GM18508 (cell line): ENCODE measurements around the gene GID8.

ENCODE experiments used
- ATAC-seq: cut with Tn5 transposase; IDR thresholded peaks from one replicate; pipeline ENCODE4 v1.9.1; 2021; ENCODE audit warnings: moderate number of reproducible peaks; ENCODE audit not compliant: insufficient read depth, unreplicated experiment

Gene GID8

GRCh38 chr20:62980380-62980960 lies 42.5 kb downstream of the GID8 start:
- no peak for ATAC-seq

- no peak for ATAC-seq
Measured at GRCh38 chr20:62980970-62981369, 43.0 kb downstream of the GID8 start.

- no peak for ATAC-seq
Measured at GRCh38 chr20:62982124-62983075, 44.5 kb downstream of the GID8 start.

GRCh38 chr20:62983210-62983609 lies 45.3 kb downstream of the GID8 start:
- ATAC-seq = no peak

DNA sequence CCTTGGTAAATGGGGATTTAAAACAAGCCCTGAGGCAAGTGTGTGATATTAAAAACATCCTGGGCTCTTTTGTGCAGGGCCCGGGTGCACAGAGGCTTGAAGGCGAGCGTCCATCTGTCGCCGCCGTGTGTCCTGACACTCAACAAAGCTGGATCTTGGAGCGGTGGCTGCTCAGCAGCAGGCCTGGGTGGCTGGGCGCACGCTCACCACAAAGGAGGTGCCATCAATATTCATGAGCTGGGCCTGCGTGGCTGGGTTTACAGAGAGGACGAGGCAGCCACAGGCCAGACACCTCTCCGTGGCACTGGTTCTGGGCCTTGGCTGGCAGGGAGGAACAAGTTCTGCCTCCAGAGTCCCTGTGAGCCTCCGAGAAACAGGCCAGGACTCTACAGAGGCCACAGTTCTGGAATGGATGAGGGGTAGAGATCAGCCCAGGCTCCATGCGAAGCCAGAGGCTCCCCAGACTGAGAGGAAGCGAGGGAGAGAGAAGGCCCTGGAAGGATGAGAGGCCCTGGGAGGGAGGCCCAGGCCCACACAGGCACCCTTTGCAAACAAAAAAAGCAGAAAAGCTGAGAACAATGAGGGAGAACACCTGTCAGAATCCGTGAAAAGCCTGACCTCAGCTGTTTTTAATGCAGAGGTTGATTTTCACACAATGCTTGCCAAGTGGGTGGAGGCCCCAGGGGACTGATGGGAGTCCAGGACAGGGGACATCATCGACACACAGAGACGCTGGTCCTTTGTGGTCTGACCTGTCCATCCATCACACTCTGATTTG lies 46.9 kb downstream of the GID8 start:
- no peak for ATAC-seq

- no peak for ATAC-seq
Measured at GRCh38 chr20:62985444-62985778, 47.5 kb downstream of the GID8 start.

DNA sequence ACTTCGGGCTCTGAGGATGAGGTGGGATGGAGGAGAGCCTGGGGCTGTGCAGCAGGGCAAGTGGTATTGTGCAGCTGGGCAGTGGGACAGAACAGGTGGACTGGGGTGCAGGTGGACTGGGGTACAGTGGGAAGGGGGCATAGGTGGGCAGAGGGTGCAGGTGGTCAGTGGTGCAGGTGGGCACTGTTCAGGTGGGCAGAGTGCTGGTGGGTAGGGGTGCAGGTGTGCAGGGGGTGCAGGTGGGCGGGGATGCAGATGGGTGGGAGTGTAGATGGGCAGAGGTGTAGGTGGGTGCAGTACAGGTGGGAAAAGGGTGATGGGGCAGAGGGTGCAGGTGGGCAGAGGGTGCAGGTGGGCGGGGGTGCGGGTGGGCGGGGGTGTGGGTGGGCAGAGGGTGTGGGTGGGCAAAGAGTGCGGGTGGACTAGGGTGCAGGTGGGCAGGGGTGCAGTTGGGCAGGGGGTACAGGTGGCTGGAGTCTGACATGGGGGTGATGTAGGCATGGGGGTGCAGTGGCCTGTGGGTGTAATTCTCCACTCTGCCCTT lies 48.4 kb downstream of the GID8 start:
- ATAC-seq = no peak

GRCh38 chr20:62987114-62987513 lies 49.2 kb downstream of the GID8 start:
- ATAC-seq = no peak

DNA sequence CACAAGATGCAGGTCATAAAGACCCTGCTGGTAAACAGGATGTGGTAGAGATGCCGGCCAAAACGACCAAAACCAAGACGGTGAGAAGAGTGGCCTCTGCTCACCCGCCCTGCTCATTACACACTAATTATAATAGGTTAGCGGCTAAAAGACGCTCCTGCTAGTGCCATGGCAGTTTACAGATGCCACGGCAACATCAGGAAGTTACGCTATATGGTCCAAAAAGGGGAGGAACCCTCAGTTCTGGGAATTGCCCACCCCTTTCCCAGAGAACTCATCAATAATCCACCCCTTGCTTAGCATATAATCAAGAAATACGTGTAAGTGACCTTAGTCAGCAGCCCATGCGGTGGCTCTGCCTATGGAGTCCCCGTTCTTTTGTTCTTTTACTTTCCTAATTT lies 51.3 kb downstream of the GID8 start:
- ATAC-seq = no peak

DNA sequence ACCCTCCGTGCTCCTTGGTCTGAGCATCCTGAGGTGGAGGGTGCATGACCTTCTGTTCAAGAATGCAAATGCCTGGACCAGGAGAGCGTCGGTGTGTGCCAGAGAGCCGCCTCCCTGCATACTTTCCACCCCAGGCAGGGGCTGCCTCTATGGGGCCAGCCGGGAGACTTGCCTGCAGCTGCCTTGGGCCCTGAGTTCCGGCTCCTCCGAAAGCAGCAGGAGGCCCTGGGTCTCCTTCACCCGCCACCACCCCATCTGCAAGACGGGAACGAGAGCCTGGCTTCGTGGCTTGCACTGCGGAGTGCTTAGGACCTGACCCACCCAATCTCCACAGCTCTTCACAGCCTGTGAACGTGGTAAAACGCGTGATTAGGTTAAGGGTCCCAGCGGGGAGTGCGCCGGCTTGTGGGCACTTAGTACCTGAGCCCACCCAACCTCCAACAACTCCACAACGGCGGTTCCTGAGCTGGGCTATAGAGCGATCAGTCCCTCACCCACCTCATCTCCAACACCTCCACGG lies 52.4 kb downstream of the GID8 start:
- ATAC-seq = no peak

DNA sequence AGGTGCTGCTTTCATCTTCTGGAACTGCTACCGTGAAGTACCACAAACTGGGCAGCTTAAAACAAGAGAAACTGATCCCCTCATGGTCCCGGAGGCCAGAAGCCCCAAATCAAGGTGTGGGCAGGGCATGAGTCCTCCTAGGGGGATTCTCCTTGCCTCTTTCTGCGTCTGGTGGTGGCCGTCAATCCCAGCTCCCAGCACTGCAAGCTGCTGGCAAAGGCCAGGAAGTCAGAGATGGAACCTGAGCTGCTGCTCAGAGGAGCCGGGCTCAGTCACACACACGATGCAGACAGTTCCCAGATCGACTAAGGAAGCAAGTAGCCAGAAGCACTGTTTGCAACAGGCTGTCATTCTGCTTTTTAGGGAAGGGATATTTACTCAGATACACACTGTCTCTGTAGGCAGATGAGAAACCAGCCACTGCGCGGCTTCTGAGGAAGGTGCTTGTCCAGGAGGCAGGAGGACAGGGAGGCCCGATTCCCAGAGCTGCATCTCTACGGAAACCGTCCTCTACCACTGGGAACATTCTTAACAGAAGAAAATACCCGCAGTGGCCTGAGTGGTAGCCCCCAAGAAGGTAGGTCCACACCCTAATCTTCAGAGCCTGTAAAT lies 53.4 kb downstream of the GID8 start:
- no peak for ATAC-seq

GRCh38 chr20:62991863-62992262 lies 53.9 kb downstream of the GID8 start:
- ATAC-seq = no peak

GRCh38 chr20:62993856-62994494 lies 56.0 kb downstream of the GID8 start:
- no peak for ATAC-seq

- ATAC-seq = no peak
Measured at GRCh38 chr20:62994869-62995281, 56.9 kb downstream of the GID8 start.

GRCh38 chr20:62995481-62995880 lies 57.5 kb downstream of the GID8 start:
- ATAC-seq = no peak

DNA sequence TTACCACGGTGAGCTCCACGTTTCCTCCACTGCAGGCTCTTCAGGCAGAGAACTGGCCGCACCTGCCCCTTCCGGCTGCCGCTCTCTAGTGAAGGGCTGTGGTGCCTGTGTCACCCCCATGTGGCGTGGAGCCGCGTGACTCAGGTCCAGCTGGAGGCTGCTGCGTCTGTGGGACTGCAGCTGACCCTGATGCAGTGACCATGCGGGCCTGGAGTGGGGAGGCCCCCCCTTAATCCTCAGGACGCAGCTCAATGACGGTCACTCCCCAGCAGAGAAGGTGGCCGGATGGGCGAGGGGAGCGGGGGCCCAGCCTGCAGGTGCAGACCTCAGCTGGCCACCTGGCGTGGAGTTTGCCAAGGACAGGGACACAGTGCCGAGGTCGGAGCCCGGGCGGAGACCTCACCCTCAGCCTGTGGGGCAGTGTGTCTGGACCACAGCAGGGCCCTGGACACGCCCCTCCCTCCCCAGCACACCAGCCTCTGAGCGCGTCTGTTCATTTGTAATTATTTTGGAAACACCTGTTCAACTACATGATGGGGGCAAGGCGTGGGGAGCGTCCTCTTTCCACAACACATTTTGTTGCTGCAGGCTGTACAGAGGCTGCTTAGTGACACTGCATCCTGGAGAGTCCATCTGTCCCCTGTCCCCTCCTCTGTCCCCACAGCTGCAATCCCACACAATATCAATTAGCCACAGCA lies 58.1 kb downstream of the GID8 start:
- no peak for ATAC-seq

GRCh38 chr20:62996596-62996982 lies 58.6 kb downstream of the GID8 start:
- ATAC-seq = no peak

- no peak for ATAC-seq
Measured at GRCh38 chr20:62997417-62998035, 59.6 kb downstream of the GID8 start.
